Myocyte (in vitro differentiated cells): ENCODE data around the gene ZNF593OS. TPM values are rescaled to one million over a fixed set of nuclear protein-coding genes. Genes with fewer than 3 reads are reported as not detected.

Experiments
- DNase-seq: peaks from one replicate; pipeline ENCODE4 v3.0.0-alpha.2; 2012; ENCODE audit warnings: low read depth
- total RNA-seq: library from RNA; depleted of rRNA; stranded (reverse); fragments of >200 nt; gene quantifications from 2 replicates; pipeline ENCODE4 v1.2.3, GENCODE V29; 2014

ZNF593OS gene
- total RNA-seq, 1 donor from 2014 or later, result not detected

GRCh38 chr1:26127235-26128163, 44.1 kb downstream of the ZNF593OS start:
- DNase-seq, result no peak

DNA sequence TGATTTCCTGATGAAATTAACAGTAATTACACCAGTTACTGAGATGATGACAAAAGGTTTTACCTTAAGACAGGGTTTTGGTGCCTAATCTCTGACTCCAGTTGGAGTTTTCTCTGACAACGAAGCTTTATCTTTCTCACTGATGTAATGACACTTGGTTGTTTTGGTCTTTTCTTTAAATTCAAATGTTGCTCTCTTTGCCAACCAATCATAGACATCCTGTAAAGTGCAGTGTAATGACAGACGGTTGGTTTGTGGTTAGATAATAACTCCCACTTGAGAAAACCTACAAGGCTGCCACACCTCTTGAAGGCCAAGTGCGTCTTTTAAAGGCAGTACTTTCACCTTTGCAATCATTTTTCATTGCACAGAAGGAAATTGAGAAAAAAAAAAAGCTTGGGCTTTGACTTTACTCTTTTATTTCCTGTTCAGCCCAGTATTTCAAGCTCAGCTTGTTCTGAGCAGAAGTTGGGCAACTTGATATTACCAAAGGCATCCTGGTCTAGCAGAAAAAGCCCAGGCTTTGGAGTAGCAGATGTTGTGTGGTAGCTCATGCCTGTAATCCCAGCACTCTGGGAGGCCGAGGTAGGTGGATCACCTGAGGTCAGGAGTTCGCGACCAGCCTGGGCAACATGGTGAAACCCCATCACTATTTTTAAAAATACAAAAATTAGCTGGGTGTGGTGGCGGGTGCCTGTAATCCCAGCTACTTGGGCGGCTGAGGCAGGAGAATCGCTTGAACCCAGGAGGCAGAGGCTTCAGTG, 45.1 kb downstream of the ZNF593OS start:
- no peak for DNase-seq

DNA sequence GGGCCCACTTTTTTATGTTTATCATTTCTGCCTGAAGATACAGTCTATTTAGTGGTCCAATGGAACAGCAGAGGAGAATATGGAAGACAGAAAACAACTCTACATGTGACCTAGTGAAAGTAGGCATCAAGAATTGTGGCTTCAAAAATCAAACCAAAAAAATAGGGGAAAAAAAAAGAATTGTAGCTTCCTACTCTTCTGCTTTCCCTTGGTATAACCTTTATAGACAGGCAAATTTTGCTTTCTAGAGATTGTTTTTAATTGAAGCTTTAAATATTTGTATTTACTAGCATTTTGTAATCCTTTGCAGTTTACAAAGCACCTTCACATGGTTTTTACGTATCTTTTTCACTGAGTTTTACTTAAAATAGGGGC, 45.7 kb downstream of the ZNF593OS start:
- no peak for DNase-seq

DNA sequence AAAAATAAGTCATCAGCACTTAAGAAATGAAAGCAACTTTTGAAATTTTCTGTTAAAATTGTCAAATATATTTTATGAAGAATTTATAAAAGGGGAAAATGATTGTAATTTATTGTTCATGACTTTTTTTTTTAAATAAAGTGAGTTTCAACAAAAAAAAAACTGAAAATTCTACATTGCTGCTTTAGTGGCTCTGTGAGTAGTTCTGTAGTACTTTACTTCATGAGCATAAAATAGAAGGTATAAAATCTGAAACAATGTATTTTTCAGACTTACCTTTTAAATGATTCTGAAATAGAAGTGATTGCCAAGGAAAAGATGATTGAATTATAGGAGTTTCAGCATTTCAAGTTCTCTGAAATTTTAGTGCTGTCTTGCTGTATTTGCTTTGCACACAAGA, 46.2 kb downstream of the ZNF593OS start:
- DNase-seq, result no peak

DNA sequence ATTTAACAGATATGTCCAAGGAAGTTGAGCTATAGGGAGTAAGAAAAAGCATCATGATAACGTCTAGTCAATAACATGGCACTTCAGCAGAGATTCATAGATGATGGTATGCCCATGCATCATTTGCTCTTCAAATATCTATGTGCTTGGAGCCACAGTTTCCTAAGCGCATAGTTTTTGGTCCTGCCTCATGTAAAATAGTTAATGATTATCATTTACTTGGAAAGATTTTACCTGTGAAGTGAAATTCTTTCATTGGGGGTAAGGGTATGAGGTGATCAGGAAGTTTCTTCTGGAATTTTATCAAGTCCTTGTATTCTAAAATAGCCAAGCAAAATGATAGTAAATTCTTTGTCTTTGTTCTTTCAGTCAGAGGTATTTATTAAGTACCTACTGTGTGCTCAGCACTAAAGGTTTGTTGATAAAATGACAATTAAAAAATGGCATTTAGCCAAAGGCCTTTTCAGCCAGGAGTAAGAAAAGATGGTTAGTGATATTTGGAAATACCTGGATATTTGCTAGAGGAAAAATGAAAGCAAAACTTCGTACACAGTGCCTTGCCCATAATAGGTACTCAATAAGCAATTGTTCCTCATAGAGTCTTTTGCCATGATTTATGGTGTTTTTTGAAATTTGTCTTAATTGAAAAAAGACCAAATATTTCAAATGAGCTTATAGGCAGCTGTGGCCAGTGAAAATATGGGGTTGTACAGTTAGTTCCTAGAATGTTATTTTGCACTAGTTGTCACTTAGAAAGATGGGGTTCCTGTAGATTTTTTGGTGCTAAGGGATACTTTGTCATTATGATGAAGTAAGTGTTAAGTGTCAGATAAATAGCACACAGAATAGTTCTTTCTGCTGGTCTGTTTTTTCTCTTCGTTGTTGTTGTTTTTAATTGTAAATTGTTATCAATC, 47.0 kb downstream of the ZNF593OS start:
- DNase-seq, result no peak

DNA sequence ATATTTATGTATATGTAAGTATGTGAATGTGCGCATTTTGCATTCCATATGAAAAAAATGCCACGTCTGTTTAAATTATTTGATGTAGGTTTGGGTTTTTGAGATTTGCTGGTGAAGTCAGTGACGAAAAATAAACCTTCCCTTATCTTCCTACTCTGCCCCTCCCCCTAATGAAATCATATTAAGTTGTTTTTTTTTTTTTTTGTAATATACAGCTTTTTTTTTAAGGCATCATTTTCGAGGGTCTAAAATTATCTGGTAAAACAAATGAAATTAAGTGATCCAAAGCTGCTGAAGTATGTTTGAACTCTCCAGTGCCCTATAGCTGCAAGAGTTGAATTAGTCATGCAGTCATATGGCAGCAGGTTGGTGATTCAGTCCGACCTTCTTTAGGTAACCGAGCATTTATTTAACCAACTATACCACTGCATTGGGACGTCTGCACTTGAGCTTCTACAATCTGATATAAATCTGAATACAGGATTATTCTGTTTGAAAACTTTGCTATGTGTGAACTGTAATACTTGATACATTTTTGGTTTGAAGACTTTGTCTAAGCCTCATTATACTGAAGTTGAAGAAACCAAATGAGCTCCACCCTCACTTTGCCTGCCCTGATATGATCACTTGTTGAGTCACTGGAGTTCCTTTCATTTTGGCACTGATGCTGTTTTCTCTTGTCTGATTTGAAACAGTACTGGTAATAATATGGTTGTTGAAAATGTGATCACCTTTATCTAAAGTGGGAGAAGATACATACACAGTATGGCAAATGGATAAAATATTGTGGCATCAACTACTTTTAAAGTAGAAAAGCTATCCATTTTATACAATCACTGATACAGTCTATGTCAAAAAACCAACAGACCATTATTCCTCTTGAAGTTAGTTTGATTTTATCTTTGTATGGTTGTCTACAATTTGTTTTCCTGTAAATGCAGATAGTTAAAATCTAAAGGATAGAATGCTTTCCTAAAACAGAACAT, 48.4 kb downstream of the ZNF593OS start:
- DNase-seq, result no peak

DNA sequence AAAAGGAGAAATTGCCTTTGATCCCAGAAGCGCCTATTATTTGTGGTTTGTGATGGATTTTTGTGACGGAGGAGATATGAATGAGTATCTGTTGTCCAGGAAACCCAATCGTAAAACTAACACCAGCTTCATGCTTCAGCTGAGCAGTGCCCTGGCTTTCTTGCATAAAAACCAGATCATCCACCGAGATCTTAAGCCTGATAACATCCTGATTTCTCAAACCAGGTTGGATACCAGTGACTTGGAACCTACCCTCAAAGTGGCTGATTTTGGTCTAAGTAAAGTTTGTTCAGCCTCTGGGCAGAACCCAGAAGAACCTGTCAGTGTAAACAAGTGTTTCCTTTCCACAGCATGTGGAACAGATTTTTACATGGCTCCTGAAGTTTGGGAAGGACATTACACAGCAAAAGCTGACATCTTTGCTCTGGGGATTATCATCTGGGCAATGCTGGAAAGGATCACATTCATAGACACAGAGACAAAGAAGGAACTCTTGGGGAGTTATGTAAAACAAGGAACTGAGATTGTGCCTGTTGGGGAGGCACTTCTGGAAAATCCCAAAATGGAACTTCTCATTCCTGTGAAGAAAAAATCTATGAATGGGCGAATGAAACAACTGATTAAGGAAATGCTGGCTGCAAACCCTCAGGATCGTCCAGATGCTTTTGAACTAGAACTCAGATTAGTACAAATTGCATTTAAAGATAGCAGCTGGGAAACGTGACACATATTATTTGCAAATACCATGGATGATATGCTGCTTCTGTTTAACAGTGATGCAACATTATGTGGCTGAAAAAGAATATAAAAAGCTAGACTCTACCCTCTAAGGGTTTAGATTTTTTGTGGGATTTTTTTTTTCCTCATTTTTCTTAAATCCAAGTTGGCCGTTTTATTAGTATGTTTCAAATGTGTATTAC, 49.5 kb downstream of the ZNF593OS start:
- no peak for DNase-seq

GRCh38 chr1:26119892-26120608, 51.6 kb downstream of the ZNF593OS start:
- no peak for DNase-seq

Other genes starting within 250 kb of the ZNF593OS start
- gene PAFAH2, start 173.8 kb downstream of the ZNF593OS start, total RNA-seq, result 18.0 and 45.2 TPM in 2 replicates
- 12.8 and 20.1 TPM in 2 replicates for gene EXTL1, start 150.1 kb downstream of the ZNF593OS start, total RNA-seq
- 0.10 and 0.21 TPM in 2 replicates for gene SLC30A2, start 125.7 kb downstream of the ZNF593OS start, total RNA-seq
- gene TRIM63, start 104.2 kb downstream of the ZNF593OS start, total RNA-seq, result 18.6 and 26.2 TPM in 2 replicates
- gene PDIK1L, start 60.0 kb downstream of the ZNF593OS start, total RNA-seq, result 5.1 and 5.9 TPM in 2 replicates
- gene FAM110D, start 12.8 kb downstream of the ZNF593OS start, total RNA-seq, result not detected in 2 replicates
- not detected in 2 replicates for gene C1orf232, start 2.9 kb downstream of the ZNF593OS start, total RNA-seq
- 25.6 and 27.8 TPM in 2 replicates for gene ZNF593, start 1.9 kb downstream of the ZNF593OS start, total RNA-seq
- gene CNKSR1, start 5.7 kb upstream of the ZNF593OS start, total RNA-seq, result 0.36 and 0.62 TPM in 2 replicates
- not detected in 2 replicates for gene CATSPER4, start 18.8 kb upstream of the ZNF593OS start, total RNA-seq
- 13.0 and 22.6 TPM in 2 replicates for gene CEP85, start 62.4 kb upstream of the ZNF593OS start, total RNA-seq
- 49.0 and 51.4 TPM in 2 replicates for gene SH3BGRL3, start 108.3 kb upstream of the ZNF593OS start, total RNA-seq
- 4.2 and 4.5 TPM in 2 replicates for gene UBXN11, start 134.8 kb upstream of the ZNF593OS start, total RNA-seq
- not detected in 2 replicates for gene CD52, start 146.1 kb upstream of the ZNF593OS start, total RNA-seq
- gene CRYBG2, start 182.3 kb upstream of the ZNF593OS start, total RNA-seq, result not detected in 2 replicates
- not detected in 2 replicates for gene ZNF683, start 200.9 kb upstream of the ZNF593OS start, total RNA-seq
- gene LIN28A, start 239.0 kb upstream of the ZNF593OS start, total RNA-seq, result not detected in 2 replicates